Epithelial cell of prostate (primary cell): ENCODE measurements around the gene PSMD10.

Experiments
- DNase-seq: peaks from one replicate; pipeline ENCODE4 v3.0.0-alpha.2; 2011; ENCODE audit warnings: low read depth, low spot score
- H3K27ac ChIP-seq: fragments of 450-650 bp; 2 replicates; pipeline ENCODE4 v1.5.1; 2017; ENCODE audit warnings: mild to moderate bottlenecking

The PSMD10 gene

GRCh38 chrX:108091264-108091877, at the start of gene PSMD10, which contains the start of gene ATG4A:
PSMD10 (minus strand) TSS chrX:108091542; CDS start chrX:108091520, 22 bp downstream.
ATG4A (plus strand) TSS chrX:108091778; CDS start chrX:108091827, 49 bp downstream.
- H3K27ac ChIP-seq, result peak within 1 kb of the TSS; percentile 81
- peak; percentile 82 for DNase-seq

- no peak overlapping the region for H3K27ac ChIP-seq
- DNase-seq, result no peak
Observed at GRCh38 chrX:108138814-108139702, 47.7 kb upstream of the PSMD10 start.

- no peak overlapping the region for H3K27ac ChIP-seq
- DNase-seq, result no peak
Observed at GRCh38 chrX:108134724-108135123, 43.4 kb upstream of the PSMD10 start.

GRCh38 chrX:108132876-108133275, 41.5 kb upstream of the PSMD10 start:
- H3K27ac ChIP-seq, result no peak overlapping the region
- DNase-seq, result no peak

GRCh38 chrX:108132034-108132433, 40.7 kb upstream of the PSMD10 start:
- no peak for DNase-seq
- peak overlapping the region; percentile 48 for H3K27ac ChIP-seq

- H3K27ac ChIP-seq, result peak overlapping the region; percentile 48
- peak; percentile 2 for DNase-seq
Observed at GRCh38 chrX:108131471-108131870, 40.1 kb upstream of the PSMD10 start.

GRCh38 chrX:108130889-108131288, 39.5 kb upstream of the PSMD10 start:
- H3K27ac ChIP-seq, result peak overlapping the region; percentile 48
- DNase-seq, result no peak

- DNase-seq, result no peak
- no peak overlapping the region for H3K27ac ChIP-seq
Observed at GRCh38 chrX:108127152-108127551, 35.8 kb upstream of the PSMD10 start.

GRCh38 chrX:108126661-108127060, 35.3 kb upstream of the PSMD10 start:
- no peak for DNase-seq
- no peak overlapping the region for H3K27ac ChIP-seq

- no peak for DNase-seq
- H3K27ac ChIP-seq, result peak overlapping the region; percentile 74
Observed at GRCh38 chrX:108123591-108124366, 32.4 kb upstream of the PSMD10 start.

- DNase-seq, result peak; percentile 18
- H3K27ac ChIP-seq, result peak overlapping the region; percentile 74
Observed at GRCh38 chrX:108122748-108123147, 31.4 kb upstream of the PSMD10 start.

- no peak for DNase-seq
- no peak overlapping the region for H3K27ac ChIP-seq
Observed at GRCh38 chrX:108121291-108121690, 29.9 kb upstream of the PSMD10 start.

- DNase-seq, result no peak
- H3K27ac ChIP-seq, result no peak overlapping the region
Observed at GRCh38 chrX:108117988-108118387, 26.6 kb upstream of the PSMD10 start.

GRCh38 chrX:108114541-108114940, 23.2 kb upstream of the PSMD10 start:
- H3K27ac ChIP-seq, result no peak overlapping the region
- no peak for DNase-seq

- H3K27ac ChIP-seq, result no peak overlapping the region
- DNase-seq, result no peak
Observed at GRCh38 chrX:108105473-108105872, 14.1 kb upstream of the PSMD10 start.

GRCh38 chrX:108097380-108097779, 6.0 kb upstream of the PSMD10 start:
- no peak for DNase-seq
- no peak overlapping the region for H3K27ac ChIP-seq

- no peak for DNase-seq
- peak overlapping the region; percentile 81 for H3K27ac ChIP-seq
Observed at GRCh38 chrX:108091878-108092291, 543 bp upstream of the PSMD10 start.

GRCh38 chrX:108090491-108091263, 665 bp downstream of the PSMD10 start:
- peak overlapping the region; percentile 81 for H3K27ac ChIP-seq
- DNase-seq, result no peak

GRCh38 chrX:108088511-108088910, 2.8 kb downstream of the PSMD10 start:
- no peak for DNase-seq
- peak overlapping the region; percentile 13 for H3K27ac ChIP-seq

- no peak overlapping the region for H3K27ac ChIP-seq
- no peak for DNase-seq
Observed at GRCh38 chrX:108087792-108088191, 3.5 kb downstream of the PSMD10 start.
